ENCODE data around the gene RPTOR. TPM values are rescaled to one million over a fixed set of nuclear protein-coding genes. Genes with fewer than 3 reads are reported as not detected.

RPTOR gene
- total RNA-seq, 1 experiment from 2014 or later, result 15.2 TPM

DNA sequence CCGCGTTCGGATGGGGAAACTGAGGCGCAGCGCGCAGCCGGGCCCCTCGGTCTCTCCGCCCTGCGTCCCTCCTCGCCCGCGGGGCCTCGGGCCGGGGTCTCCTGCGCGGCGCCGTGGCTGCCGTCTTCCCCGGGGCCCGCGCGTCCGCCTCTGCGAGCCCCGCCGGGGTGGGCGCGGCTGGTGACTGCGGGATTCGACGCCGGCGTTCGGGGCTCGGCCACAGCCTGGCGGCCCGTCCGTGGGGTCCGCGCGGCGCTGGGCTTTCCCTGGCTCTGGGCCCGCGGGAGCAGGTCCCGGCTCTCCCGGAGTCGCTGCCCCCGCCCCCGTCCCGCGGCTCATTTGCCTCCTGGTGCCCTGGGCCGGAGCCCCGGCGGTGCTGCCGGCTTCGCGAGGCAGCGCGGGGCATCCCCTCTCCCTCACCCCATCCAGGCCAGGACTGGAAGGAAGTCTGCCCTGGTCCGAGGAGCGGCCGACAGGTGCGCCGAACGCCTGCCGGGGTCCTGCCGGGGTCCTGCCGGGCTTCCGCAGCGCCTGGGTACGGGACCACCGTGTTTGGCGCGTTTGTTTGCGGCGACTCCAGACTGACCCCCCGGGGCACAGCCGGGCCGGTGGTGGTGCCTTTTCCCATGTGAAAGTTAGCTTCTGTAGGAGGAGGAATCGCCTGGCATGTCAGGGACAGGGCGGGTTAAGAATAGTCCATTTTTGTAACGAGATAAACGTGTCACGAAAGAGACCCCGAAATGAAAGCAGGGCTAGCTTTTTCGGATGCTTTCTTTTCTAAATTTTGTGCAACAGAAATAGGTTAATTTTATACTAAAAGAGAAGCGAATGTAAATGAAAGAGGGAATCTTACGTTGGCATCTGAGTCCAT lies 447.7 kb downstream of the RPTOR start:
- DNase-seq (ENCODE audit: low spot score), result no peak

DNA sequence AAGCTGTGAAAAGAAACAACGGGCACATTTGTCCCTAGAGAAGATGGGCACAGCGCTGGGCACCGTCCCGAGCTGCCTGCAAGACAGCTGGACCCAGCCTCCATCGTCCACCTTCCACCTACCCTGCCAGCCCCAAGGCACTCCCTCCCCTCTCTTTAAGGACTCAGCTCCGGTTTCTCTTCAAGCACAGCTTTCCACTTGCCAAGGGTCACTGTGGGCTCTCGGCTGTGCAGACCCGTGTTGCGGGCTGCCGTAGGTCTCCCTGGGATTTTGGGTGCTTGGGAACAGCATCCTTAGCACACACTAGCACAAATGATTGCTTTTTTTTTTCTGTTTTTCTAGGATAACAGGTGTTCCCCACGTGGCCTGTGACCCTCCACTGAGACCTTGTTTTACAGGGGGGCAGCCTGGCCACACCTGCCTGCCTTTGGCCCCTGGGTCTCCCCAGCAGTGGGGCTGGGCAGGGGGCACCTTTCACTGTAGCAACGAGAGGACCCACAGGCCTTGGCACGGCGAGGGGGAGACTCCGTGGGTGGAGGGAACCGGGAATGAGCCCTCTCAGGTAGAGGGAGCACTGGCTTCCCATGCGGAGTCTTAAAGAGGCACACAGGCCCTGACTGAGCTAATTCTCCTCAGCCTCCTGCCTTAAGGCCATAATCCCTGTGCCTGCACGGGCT lies 448.4 kb downstream of the RPTOR start:
- no peak for DNase-seq (ENCODE audit: low spot score)

DNA sequence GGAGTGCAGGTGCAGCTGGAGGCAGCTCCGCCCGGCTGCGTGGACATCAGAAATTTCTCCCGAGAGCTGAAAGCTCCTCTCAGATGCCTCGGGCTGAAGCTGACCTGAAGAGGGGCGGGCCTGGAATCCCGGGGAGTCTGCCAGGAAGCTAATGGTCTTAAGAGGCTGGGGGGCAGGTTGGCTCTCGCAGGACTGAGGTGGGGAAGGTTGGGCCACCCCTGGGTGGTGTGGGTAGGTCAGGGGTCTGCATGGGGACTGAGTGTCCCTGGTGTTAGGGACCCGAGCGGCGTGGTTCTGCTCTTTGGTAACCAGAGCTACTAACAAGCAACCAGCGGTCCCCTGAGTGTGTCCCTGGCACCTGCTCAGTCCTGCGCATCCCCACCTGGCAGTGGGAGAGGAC lies 450.5 kb downstream of the RPTOR start:
- DNase-seq (ENCODE audit: low spot score), result no peak

GRCh38 chr17:80996422-80997305 lies 452.0 kb downstream of the RPTOR start:
- no peak for DNase-seq (ENCODE audit: low spot score)

GRCh38 chr17:80997424-80998117 lies 452.9 kb downstream of the RPTOR start:
- DNase-seq (ENCODE audit: low spot score), result peak; percentile 83

GRCh38 chr17:80998118-80998747 lies 453.6 kb downstream of the RPTOR start:
- DNase-seq (ENCODE audit: low spot score), result no peak

GRCh38 chr17:80998748-80999535 lies 454.3 kb downstream of the RPTOR start:
- no peak for DNase-seq (ENCODE audit: low spot score)

DNA sequence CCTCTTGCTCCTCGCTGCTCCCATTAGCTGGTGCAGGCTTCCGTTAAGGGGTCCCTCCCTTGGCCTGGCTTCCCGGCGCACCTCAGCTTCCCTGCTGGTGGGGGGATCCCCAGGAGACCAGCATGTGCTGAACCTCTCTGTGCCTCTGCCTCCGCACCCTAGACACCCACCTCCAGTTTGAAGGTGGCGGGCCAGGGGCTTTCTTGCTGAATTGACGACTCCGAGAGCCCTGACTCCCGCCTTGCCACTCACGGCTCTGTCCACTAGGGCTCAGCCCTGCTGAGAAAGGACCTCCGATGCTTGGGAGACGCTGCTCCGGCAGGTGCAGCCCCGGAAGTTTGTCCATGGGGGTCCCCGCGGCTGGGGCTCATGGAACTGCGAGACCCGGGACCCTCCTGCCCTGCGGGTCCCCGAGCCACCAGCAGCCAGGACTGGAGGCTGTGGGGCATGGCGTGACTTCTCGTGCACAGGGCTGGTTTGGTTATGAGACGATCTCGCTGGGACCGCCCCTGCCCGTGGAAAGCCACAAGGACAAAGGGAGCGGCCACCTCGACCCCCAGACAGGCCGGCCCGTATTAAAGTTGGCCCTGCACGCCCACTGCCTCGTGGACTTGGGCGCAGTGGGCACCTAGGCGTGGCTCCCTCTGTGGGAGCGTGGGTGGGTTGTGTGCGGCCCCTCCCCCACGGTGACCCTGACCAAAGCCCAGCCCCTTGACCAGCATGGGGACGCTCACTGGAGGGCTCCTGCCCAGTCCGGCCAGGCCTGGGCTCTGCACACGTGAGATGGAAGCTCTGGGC lies 455.1 kb downstream of the RPTOR start:
- DNase-seq (ENCODE audit: low spot score), result no peak

- no peak for DNase-seq (ENCODE audit: low spot score)
These were observed 455.6 kb downstream of the RPTOR start for GRCh38 chr17:81000334-81000630.

DNA sequence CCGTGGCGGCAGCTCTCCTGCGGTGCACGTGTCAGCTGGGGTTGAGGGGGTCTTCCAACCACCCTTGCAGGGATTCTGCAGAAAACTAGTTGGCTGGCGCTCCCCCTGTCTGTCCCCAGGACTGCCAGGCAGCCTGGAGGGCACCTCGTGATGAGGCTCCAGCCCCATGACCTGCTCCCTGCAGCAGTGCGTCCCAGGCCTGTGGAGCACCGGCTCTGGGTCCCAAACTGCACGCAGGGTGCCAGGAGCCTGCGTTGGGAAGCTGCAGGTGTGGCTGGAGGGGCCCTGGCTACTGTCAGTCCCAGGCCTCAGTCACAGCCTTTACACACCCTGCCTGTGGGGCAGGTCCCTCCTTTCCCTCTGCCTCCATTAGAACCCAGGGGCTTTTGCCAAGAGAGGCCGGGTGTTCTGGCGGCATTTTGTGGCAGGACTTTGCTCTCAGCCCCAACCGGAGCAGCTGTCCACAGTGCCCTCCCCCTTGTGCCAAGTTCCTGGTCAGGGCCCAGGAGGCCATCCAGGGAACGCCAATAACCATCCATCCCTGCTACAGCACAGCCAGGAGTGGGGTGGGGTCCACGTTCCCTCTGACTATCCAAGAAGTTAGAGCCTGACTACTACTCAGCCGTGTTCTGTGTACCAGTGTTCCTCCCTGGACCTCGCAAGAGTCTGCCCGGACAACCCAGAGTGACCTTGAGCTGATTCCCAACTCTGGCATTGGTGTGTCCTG lies 456.2 kb downstream of the RPTOR start:
- DNase-seq (ENCODE audit: low spot score), result no peak

DNA sequence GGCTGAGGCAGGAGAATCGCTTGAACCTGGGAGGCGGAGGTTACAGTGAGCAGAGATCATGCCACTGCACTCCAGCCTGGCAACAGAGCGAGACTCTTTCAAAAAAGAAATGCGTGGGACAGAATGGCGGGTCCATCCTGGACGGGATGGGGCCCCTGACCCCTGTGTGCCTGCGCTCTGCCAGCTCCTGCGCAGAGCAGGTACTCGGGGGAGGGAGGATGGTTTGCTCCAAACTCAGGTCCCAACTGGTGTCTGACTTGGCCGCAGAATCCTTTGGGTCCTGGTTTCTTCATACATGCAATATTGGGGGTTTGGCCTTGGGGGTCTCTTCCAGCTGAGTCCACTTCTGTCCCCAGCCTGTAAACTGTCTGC lies 457.4 kb downstream of the RPTOR start:
- DNase-seq (ENCODE audit: low spot score), result no peak

- peak; percentile 86 for DNase-seq (ENCODE audit: low spot score)
These were observed 458.0 kb downstream of the RPTOR start for GRCh38 chr17:81002409-81003361.

GRCh38 chr17:81003711-81004475 lies 459.3 kb downstream of the RPTOR start:
- no peak for DNase-seq (ENCODE audit: low spot score)

DNA sequence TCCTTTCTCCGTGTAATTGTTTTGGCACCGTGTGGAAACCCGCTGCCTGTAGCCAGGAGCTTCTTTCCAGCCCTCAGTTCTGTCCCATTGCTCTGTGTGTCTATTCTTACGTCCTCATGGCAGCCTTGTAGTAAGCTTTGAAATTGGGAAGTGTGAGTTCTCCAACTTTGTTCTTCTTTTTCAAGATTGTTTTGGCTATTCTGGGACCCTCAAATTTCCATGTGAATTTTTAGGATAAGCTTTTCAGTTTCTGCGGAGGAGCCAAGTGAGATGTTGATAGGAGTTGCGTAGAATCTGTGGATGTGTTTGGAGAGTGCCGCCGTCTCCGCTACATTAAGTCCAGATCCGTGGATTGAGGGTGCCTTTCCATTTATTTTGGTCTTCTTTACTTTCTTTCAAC lies 462.3 kb downstream of the RPTOR start:
- no peak for DNase-seq (ENCODE audit: low spot score)

GRCh38 chr17:81008140-81008539 lies 463.5 kb downstream of the RPTOR start:
- DNase-seq (ENCODE audit: low spot score), result no peak

DNA sequence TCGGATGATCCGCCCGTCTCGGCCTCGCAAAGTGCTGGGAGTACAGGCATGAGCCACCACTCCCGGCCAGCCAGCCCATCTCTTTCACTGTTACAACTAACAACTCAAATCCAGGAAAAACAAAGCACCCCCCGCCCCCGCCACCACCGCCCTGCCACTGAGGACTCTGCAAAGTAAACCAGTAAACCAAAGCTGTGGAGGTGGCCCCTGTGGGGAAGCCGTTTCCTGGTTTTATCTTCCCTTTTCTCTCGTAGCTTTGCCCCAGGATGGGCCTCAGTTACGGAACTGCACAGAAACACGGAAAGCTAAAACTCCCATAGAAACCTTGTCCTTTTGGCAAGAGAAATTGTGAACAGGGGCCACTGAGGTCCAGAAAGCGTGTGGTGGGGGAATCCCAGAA lies 464.5 kb downstream of the RPTOR start:
- no peak for DNase-seq (ENCODE audit: low spot score)

- DNase-seq (ENCODE audit: low spot score), result no peak
These were observed 466.3 kb downstream of the RPTOR start for GRCh38 chr17:81010935-81011334.
